PFSK-1 (cell line): ENCODE results near the gene RFTN1.

ENCODE experiments used
- FOXP2 ChIP-seq: optimal IDR thresholded peaks from 2 replicates; pipeline ENCODE3; 2011; ENCODE audit warnings: borderline replicate concordance, control low read depth, inconsistent platforms; ENCODE audit not compliant: insufficient read depth; ENCODE audit errors: extremely low read length, extremely low read depth
- POLR2AphosphoS5 ChIP-seq: IDR thresholded peaks from 2 replicates; pipeline ENCODE4 v1.6.1; 2012; ENCODE audit warnings: low read depth, mild to moderate bottlenecking, control low read depth, low read length, moderate library complexity
- REST ChIP-seq, 2 experiments: IDR thresholded peaks; 2 replicates each; pipeline versions ENCODE4 v1.6.1 to v1.8.0; 2011 to 2012; ENCODE audit warnings: low read depth in 2 of 2, low read length in 2 of 2, control low read depth in 1 of 2, inconsistent platforms in 1 of 2, mild to moderate bottlenecking in 1 of 2, moderate library complexity in 1 of 2; ENCODE audit not compliant: insufficient read depth in 1 of 2
- SIN3A ChIP-seq: IDR thresholded peaks from 2 replicates; pipeline ENCODE4 v1.6.1; 2012; ENCODE audit warnings: mild to moderate bottlenecking, low read length, moderate library complexity, borderline replicate concordance; ENCODE audit not compliant: insufficient read depth
- TAF1 ChIP-seq: IDR thresholded peaks from 2 replicates; pipeline ENCODE4 v1.6.1; 2012; ENCODE audit warnings: low read length, control low read depth, borderline replicate concordance; ENCODE audit not compliant: insufficient read depth

RFTN1 gene

GRCh38 chr3:16329036-16329825 lies 184.3 kb downstream of the RFTN1 start:
- no peak for TF ChIP-seq REST (IDR thresholded peaks at IDR 0.05; ENCODE audit: insufficient read depth in 1 of 2, low read depth in 2 of 2, low read length in 2 of 2)
- TF ChIP-seq POLR2AphosphoS5, result no peak
- TF ChIP-seq SIN3A, result no peak
- no peak for TF ChIP-seq TAF1
- no peak for TF ChIP-seq FOXP2

- TF ChIP-seq FOXP2, result no peak
- TF ChIP-seq SIN3A, result no peak
- TF ChIP-seq REST (IDR thresholded peaks at IDR 0.05; ENCODE audit: insufficient read depth in 1 of 2, low read depth in 2 of 2, low read length in 2 of 2), result no peak
- TF ChIP-seq TAF1, result no peak
- no peak for TF ChIP-seq POLR2AphosphoS5
Observed at GRCh38 chr3:16328124-16328523, 185.4 kb downstream of the RFTN1 start.

- no peak for TF ChIP-seq TAF1
- no peak for TF ChIP-seq POLR2AphosphoS5
- no peak for TF ChIP-seq FOXP2
- TF ChIP-seq REST (IDR thresholded peaks at IDR 0.05; ENCODE audit: insufficient read depth in 1 of 2, low read depth in 2 of 2, low read length in 2 of 2), result no peak
- no peak for TF ChIP-seq SIN3A
Observed at GRCh38 chr3:16326724-16327349, 186.7 kb downstream of the RFTN1 start.

GRCh38 chr3:16325850-16326249 lies 187.6 kb downstream of the RFTN1 start:
- TF ChIP-seq SIN3A, result no peak
- TF ChIP-seq POLR2AphosphoS5, result no peak
- no peak for TF ChIP-seq REST (IDR thresholded peaks at IDR 0.05; ENCODE audit: insufficient read depth in 1 of 2, low read depth in 2 of 2, low read length in 2 of 2)
- TF ChIP-seq FOXP2, result no peak
- TF ChIP-seq TAF1, result no peak
